ENCODE results near the gene LELP1.
A peak's percentile ranks its signal among the peaks of the same experiment; 100 is the strongest.

LELP1 gene

GRCh38 chr1:153190373-153190772 is 12.9 kb upstream of the LELP1 start:
- peak; percentile 9 for TF ChIP-seq CTCF (conservative IDR thresholded peaks at IDR 0.05; ENCODE audit: control insufficient read depth, insufficient read depth, low read depth, low read length)
- H3K4me3 ChIP-seq (ENCODE audit: control insufficient read depth, low read depth, low read length) = no peak overlapping the region
- DNase-seq (ENCODE audit: low read depth) = no peak

- TF ChIP-seq CTCF (conservative IDR thresholded peaks at IDR 0.05; ENCODE audit: control insufficient read depth, insufficient read depth, low read depth, low read length) = no peak
- no peak for DNase-seq (ENCODE audit: low read depth)
- no peak overlapping the region for H3K4me3 ChIP-seq (ENCODE audit: control insufficient read depth, low read depth, low read length)
Observed at GRCh38 chr1:153192697-153193096, 10.5 kb upstream of the LELP1 start.

- no peak for DNase-seq (ENCODE audit: low read depth)
- TF ChIP-seq CTCF (conservative IDR thresholded peaks at IDR 0.05; ENCODE audit: control insufficient read depth, insufficient read depth, low read depth, low read length) = no peak
- no peak overlapping the region for H3K4me3 ChIP-seq (ENCODE audit: control insufficient read depth, low read depth, low read length)
Observed at GRCh38 chr1:153194331-153195050, 8.7 kb upstream of the LELP1 start.

- no peak overlapping the region for H3K4me3 ChIP-seq (ENCODE audit: control insufficient read depth, low read depth, low read length)
- no peak for TF ChIP-seq CTCF (conservative IDR thresholded peaks at IDR 0.05; ENCODE audit: control insufficient read depth, insufficient read depth, low read depth, low read length)
- no peak for DNase-seq (ENCODE audit: low read depth)
Observed at GRCh38 chr1:153195216-153195615, 8.0 kb upstream of the LELP1 start.

- H3K4me3 ChIP-seq (ENCODE audit: control insufficient read depth, low read depth, low read length) = no peak overlapping the region
- no peak for DNase-seq (ENCODE audit: low read depth)
- no peak for TF ChIP-seq CTCF (conservative IDR thresholded peaks at IDR 0.05; ENCODE audit: control insufficient read depth, insufficient read depth, low read depth, low read length)
Observed at GRCh38 chr1:153202006-153202405, 1.2 kb upstream of the LELP1 start.

- no peak for TF ChIP-seq CTCF (conservative IDR thresholded peaks at IDR 0.05; ENCODE audit: control insufficient read depth, insufficient read depth, low read depth, low read length)
- DNase-seq (ENCODE audit: low read depth) = no peak
Observed at GRCh38 chr1:153206631-153207030, 3.4 kb downstream of the LELP1 start.

GRCh38 chr1:153210206-153210605 is 7.0 kb downstream of the LELP1 start:
- H3K4me3 ChIP-seq (ENCODE audit: control insufficient read depth, low read depth, low read length) = no peak overlapping the region
- DNase-seq (ENCODE audit: low read depth) = no peak
- no peak for TF ChIP-seq CTCF (conservative IDR thresholded peaks at IDR 0.05; ENCODE audit: control insufficient read depth, insufficient read depth, low read depth, low read length)

More at GRCh38 chr1:153206631-153207030, 3.4 kb downstream of the LELP1 start:
- H3K4me3 ChIP-seq (ENCODE audit: control insufficient read depth, low read depth, low read length) = no peak overlapping the region

Data from fibroblast of mammary gland (primary cell).